ENCODE data around the gene IFNAR1. TPM values are rescaled to one million over a fixed set of nuclear protein-coding genes. Genes with fewer than 3 reads are reported as not detected.

Gene IFNAR1
- total RNA-seq, 1 experiment from 2014 or later = 20.4 TPM

DNA sequence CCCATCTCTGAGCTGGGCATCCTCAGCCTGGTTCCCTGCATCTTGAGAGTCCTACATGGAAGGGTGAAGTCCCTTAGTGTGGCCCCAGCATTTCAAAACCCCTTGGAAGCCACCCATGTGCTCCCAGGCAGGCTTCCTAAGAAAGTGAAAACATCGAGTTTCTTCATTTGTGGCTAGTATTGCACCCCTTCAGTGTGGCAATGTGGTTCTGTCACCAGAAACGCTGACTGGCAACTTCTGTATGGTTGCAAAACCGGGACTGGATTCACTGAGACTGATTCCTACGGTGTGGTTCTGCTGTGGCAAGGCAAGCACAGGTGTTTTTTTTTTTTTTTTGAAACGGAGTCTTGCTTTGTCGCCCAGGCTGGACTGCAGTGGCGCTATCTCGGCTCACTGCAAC, 69.5 kb downstream of the IFNAR1 start:
- Mint-ChIP-seq H3K9me3 (ENCODE audit: unreplicated experiment) (no peaks in the 10 kb centered on the region), H3K27ac (ENCODE audit: unreplicated experiment) (no peak overlapping the region), H3K27me3 (ENCODE audit: insufficient read depth, unreplicated experiment) (no peaks in the 10 kb centered on the region), H3K4me3 (ENCODE audit: unreplicated experiment) (no peak overlapping the region), H3K4me1 (ENCODE audit: low read depth, unreplicated experiment) (no peaks in the 10 kb centered on the region), H3K36me3 (ENCODE audit: insufficient read depth, unreplicated experiment) (no peaks in the 10 kb centered on the region)
- Histone ChIP-seq H3K9me3 (no peaks in the 10 kb centered on the region), H3K36me3 (ENCODE audit: control insufficient read depth, insufficient read depth, low read length) (no peaks in the 10 kb centered on the region), H3K4me1 (no peaks in the 10 kb centered on the region), H3K27me3 (replicated peaks; ENCODE audit: control insufficient read depth, insufficient read depth, low read length) (no peaks in the 10 kb centered on the region), H3K4me3 (ENCODE audit: low read depth, low read length) (no peak overlapping the region)
- ChIA-PET POLR2A (no interaction called here), CTCF (interaction anchor here (0.7 to 1.1 kb wide), 2 partner anchors 11 to 33 kb away, joined by 4 to 7 read pairs; no protein-coding TSS in a partner anchor)
- no TSS peak for BruUV-seq (replicated peaks)
- intact Hi-C loops (cut with micrococcal nuclease; ENCODE audit: unreplicated experiment) = no loop called here
- no peak for DNase-seq
- TF ChIP-seq, protein P1, sequence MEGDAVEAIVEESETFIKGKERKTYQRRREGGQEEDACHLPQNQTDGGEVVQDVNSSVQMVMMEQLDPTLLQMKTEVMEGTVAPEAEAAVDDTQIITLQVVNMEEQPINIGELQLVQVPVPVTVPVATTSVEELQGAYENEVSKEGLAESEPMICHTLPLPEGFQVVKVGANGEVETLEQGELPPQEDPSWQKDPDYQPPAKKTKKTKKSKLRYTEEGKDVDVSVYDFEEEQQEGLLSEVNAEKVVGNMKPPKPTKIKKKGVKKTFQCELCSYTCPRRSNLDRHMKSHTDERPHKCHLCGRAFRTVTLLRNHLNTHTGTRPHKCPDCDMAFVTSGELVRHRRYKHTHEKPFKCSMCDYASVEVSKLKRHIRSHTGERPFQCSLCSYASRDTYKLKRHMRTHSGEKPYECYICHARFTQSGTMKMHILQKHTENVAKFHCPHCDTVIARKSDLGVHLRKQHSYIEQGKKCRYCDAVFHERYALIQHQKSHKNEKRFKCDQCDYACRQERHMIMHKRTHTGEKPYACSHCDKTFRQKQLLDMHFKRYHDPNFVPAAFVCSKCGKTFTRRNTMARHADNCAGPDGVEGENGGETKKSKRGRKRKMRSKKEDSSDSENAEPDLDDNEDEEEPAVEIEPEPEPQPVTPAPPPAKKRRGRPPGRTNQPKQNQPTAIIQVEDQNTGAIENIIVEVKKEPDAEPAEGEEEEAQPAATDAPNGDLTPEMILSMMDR (IDR thresholded peaks at IDR 0.05; ENCODE audit: insufficient read depth in 1 of 2, low read depth in 1 of 2, low read length in 1 of 2, severe bottlenecking in 1 of 2, unreplicated experiment in 1 of 2) = no peak

DNA sequence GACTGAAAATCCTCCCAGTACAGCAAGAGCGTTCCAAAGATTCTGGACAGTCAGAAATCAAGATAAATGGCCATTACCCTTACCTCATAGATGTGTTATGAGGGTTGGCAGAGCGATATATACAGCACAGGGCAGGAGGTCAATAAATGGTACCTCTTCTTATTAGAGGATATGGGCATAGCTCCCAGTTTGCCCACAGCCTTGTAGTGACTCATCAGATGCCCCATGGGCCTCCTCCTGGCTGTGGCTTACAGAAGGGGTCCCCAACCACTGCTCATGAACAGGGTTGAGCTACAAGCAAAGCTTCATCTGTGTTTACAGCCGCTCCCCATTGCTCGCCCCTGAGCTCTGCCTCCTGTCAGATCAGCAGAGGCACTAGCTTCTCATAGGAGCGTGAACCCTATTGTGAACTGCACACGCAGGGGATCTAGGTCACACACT, 71.1 kb downstream of the IFNAR1 start:
- TF ChIP-seq, protein P1 (IDR thresholded peaks at IDR 0.05; ENCODE audit: insufficient read depth in 1 of 2, low read depth in 1 of 2, low read length in 1 of 2, severe bottlenecking in 1 of 2, unreplicated experiment in 1 of 2) = no peak
- Histone ChIP-seq H3K9me3 (no peaks in the 10 kb centered on the region), H3K36me3 (ENCODE audit: control insufficient read depth, insufficient read depth, low read length) (no peaks in the 10 kb centered on the region), H3K4me1 (no peaks in the 10 kb centered on the region), H3K27me3 (replicated peaks; ENCODE audit: control insufficient read depth, insufficient read depth, low read length) (no peaks in the 10 kb centered on the region), H3K4me3 (ENCODE audit: low read depth, low read length) (no peak overlapping the region)
- H3K27me3 Mint-ChIP-seq (ENCODE audit: insufficient read depth, unreplicated experiment) = no peaks in the 10 kb centered on the region
- intact Hi-C loops (cut with micrococcal nuclease; ENCODE audit: unreplicated experiment) = no loop called here
- ChIA-PET CTCF (interaction anchor here (0.5 kb wide), 1 partner anchor 27 kb away, joined by 8 read pairs; no protein-coding TSS in a partner anchor), POLR2A (no interaction called here)
- H3K4me1 Mint-ChIP-seq (ENCODE audit: low read depth, unreplicated experiment) = no peaks in the 10 kb centered on the region
- H3K27ac Mint-ChIP-seq (ENCODE audit: unreplicated experiment) = no peak overlapping the region
- no TSS peak for BruUV-seq (replicated peaks)
- H3K9me3 Mint-ChIP-seq (ENCODE audit: unreplicated experiment) = no peaks in the 10 kb centered on the region
- DNase-seq = no peak
- no peaks in the 10 kb centered on the region for H3K36me3 Mint-ChIP-seq (ENCODE audit: insufficient read depth, unreplicated experiment)
- H3K4me3 Mint-ChIP-seq (ENCODE audit: unreplicated experiment) = no peak overlapping the region

DNA sequence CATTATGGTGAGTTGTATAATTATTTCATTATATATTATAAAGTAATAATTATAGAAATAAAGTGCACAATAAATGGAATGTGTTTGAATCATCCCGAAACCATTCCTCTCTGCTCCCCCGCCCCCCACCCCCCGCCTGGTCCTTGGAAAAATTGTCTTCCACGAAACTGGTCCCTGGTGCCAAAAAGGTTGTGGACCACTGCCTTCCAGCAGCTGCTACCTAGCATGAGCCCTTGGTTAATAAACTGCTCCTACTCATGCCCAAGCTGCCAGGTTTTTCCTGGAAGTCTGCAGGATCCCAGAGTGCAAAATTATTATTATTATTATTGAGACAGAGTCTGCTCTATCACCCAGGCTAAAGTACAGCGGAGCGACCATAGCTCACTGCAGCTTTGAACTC, 71.7 kb downstream of the IFNAR1 start:
- intact Hi-C loops (cut with micrococcal nuclease; ENCODE audit: unreplicated experiment) = no loop called here
- no peaks in the 10 kb centered on the region for H3K4me1 ChIP-seq
- DNase-seq = no peak
- H3K4me3 ChIP-seq (ENCODE audit: low read depth, low read length) = no peak overlapping the region
- no TSS peak for BruUV-seq (replicated peaks)
- TF ChIP-seq, protein P1 (IDR thresholded peaks at IDR 0.05; ENCODE audit: insufficient read depth in 1 of 2, low read depth in 1 of 2, low read length in 1 of 2, severe bottlenecking in 1 of 2, unreplicated experiment in 1 of 2) = no peak
- Mint-ChIP-seq H3K9me3 (ENCODE audit: unreplicated experiment) (no peaks in the 10 kb centered on the region), H3K4me3 (ENCODE audit: unreplicated experiment) (no peak overlapping the region), H3K27me3 (ENCODE audit: insufficient read depth, unreplicated experiment) (no peaks in the 10 kb centered on the region), H3K4me1 (ENCODE audit: low read depth, unreplicated experiment) (peaks cover under 1% of the 10 kb centered on the region), H3K27ac (ENCODE audit: unreplicated experiment) (no peak overlapping the region), H3K36me3 (ENCODE audit: insufficient read depth, unreplicated experiment) (no peaks in the 10 kb centered on the region)
- no peaks in the 10 kb centered on the region for H3K9me3 ChIP-seq
- H3K27me3 ChIP-seq (replicated peaks; ENCODE audit: control insufficient read depth, insufficient read depth, low read length) = no peaks in the 10 kb centered on the region
- ChIA-PET CTCF (no interaction called here), POLR2A (no interaction called here)
- no peaks in the 10 kb centered on the region for H3K36me3 ChIP-seq (ENCODE audit: control insufficient read depth, insufficient read depth, low read length)
